GM18499 (cell line): ENCODE results near the gene PKD1.
A peak's percentile ranks its signal among the peaks of the same experiment; 100 is the strongest.

Source experiments
- ATAC-seq: cut with Tn5 transposase; IDR thresholded peaks from one replicate; pipeline ENCODE4 v1.9.1; 2021; ENCODE audit warnings: moderate number of reproducible peaks; ENCODE audit not compliant: insufficient read depth, unreplicated experiment

The PKD1 gene

DNA sequence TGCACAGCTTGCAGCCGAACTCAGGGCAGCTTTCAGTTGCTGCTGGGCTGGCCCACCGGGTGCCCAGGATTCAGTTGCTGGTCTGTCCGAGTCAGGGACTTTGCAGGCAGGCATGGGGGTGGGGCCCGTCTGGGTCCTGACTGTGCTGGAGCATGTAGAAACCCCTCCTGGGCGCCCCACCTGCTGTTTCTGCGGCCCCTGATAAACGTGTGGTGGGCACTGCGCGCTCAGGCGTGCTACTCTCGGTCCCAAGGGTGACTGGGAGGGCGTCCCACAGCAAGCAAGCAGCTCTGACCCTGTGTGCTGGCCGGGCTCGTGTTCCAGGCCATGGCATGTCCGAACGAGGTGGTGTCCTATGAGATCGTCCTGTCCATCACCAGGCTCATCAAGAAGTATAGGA lies 75.4 kb downstream of the PKD1 start:
- no peak for ATAC-seq

DNA sequence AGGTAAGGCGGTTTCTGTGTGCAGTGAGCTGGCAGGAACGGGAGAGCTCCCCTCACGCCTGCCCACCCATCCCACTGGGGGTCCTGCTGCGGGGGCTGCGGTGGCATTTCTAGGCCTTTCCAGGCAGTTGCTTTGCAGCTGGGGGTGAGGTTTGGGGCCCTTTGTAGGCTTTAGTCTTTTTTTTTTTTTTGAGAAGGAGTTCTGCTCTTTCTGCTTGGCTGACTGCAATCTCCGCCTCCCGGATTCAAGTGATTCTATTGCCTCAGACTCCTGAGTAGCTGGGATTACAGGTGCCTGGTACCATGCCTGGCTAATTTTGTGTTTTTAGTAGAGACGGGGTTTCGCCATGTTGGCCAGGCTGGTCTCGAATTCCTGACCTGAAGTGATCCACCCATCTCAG lies 76.8 kb downstream of the PKD1 start:
- no peak for ATAC-seq

DNA sequence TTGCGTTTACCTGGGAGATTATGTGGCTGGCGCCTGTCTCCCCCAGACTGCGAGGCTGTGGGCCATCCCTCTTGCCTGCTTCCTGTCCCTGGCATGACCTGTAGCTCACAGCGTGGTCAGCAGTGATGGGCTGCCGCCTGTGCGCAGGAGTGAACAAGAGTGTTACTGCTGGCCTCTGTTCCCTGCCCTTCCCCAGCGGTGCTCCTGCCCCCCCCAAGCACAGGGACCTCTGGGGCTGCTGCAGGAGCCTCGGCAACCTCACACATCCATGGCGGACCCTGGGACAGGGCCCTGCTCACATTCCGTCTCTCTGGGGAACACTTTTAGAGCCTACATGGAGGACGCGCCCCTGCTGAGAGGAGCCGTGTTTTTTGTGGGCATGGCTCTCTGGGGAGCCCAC lies 77.3 kb downstream of the PKD1 start:
- no peak for ATAC-seq

DNA sequence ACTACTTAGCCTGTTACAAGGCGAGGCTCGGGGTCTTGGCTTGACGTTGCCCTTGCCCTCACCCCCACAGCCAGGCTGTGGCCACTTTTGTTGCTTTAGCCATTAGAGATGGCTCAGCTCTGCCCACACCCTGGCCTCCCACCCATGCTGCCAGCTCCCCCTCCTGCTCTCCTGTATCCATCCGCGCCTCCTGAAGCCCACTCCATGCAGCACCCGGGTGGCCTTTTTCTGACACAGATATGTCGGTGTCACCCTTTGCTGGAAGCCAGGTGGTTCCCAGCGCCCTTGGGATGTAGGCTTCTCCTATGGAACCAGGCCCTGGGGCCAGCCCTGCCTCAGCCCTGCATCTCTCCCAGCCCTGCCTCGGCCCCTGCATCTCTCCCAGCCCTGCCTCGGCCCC lies 78.3 kb downstream of the PKD1 start:
- ATAC-seq: no peak

DNA sequence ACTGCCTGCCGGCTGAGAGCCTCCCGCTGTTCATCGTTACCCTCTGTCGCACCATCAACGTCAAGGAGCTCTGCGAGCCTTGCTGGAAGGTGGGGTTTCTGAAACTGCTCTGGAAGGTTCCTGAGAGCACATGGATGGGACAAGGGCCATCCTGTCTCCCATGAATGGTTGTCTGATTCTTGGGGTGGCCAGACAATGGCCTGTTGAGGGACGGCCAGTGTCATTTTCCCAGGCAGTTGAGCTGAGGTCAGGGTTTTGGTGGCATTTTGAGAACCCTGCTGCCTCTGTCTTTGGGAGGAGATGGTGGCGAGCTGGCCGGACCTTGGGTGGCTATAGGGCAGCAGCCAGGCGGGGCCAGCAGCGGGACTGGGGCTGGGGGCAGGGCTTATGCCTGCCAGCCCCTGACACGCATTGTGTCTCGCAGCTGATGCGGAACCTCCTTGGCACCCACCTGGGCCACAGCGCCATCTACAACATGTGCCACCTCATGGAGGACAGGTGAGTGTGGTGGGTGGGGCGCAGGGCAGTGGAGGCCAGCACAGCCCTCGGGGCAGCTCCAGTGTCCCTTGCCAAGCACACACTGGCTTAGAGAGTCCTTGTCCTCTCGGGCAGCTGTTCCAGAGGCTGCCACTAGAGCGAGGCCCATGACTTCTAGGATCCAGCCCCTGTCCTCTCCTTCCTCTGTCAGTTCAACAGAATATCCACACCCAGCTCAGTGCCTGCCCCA lies 78.9 kb downstream of the PKD1 start:
- no peak for ATAC-seq

DNA sequence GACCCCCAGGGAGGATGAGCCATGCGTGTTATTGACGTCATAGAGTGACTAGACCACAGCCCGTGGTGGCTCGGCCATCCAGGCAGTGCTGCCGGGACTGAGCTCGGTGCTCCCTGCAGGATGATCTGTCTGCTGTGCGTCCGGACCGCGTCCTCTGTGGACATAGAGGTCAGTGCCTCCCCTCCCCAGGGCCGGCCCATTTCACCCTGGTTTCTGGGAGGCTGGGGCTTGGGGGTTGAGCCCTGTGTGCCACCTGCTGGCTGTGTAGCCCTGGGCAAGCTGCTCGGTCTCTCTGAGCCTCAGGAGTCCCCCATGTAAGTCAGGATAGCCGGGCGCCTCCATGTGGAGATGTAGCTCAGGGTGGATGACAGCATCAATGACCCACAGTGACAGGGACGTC lies 79.6 kb downstream of the PKD1 start:
- ATAC-seq: no peak

DNA sequence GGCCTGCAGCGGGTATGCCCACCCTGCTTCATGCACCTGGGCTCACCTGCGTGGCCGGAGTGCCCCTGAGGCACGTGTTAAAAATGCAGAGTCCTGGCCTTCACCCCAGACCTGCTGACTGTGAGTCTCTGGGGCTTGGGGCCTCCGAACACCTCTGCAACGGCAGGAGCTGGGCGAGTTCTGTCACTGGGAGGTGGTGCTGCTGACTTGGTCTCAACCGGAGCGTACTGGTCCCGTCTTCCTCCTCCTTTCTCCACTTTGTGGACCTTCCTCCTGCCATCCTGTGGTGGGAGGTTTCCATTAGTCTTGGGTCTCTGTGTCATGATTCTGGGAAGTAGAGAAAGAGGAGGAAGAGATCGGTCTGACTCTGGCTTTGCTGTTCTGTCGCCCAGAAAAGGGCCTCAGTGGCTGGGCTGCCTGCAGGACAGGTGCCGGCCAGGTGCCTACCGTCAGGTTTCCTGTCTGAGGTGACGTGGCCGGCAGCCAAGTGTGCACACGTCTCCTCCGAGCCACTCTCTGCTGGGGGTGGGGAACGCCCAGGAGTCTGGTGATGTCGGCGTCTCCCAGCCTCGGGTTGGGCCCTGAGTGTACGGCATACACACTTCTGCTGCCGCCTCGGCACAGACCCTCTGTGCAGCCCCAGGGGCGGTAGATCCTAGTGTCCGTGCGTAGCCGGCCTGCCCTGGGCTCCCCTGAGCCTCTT lies 81.0 kb downstream of the PKD1 start:
- no peak for ATAC-seq

DNA sequence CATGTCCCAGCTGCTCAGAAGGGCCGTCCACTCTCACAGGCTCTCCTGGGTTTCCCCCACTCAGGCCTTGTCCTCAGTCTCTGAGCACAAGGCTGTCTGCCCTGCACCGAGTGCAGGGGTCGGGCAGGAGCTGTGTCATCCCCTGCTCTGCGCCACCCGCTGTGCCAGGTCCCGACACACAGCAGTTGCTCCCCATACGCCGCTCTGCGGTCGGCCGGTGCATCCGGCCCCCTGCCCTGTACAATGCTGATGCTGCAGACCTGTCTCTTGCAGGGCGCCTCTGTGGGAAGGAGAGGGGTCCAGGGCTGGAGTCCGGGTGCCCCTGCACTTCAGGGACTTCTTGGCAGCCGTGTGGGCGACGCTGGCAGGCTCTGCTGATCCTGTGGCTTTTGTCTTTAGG lies 81.8 kb downstream of the PKD1 start:
- no peak for ATAC-seq

DNA sequence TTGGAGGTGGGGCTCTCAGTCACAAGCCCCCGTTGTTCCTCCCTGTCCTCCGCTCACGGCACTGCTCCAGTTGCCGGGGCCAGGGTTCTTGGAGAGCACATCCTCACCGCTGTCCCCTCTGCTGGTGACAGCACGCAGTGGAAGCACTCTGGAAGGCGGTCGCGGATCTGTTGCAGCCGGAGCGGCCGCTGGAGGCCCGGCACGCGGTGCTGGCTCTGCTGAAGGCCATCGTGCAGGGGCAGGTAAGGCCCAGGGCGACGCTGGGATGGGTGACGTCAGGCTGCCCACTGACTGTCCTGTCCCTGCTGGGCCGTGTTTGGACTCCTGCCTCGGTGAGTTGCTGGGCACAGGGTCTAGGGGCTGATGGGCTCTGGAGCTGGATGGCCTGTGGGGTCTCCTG lies 82.5 kb downstream of the PKD1 start:
- ATAC-seq: no peak

DNA sequence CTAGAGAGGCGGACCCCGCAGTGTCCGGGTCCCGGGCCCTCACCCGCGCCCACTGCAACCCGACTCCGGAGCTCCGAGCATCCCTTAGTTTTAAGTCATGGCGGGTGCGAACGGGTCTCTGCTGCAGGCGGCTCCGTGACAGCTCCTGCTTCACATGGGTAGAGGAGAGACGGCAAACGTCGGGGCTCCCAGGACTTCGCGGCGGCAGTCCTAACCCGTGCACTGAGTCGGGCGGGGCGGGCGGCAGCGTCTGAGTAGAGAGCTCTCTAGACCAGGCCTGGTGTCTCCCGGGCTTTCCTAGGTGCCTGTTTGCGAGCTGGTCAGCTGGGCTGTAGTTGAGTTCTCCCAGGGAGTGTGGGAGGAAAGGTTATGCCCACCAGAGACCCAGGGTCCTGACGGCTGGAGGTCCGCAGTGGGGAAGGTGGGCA lies 87.6 kb downstream of the PKD1 start:
- ATAC-seq: no peak

DNA sequence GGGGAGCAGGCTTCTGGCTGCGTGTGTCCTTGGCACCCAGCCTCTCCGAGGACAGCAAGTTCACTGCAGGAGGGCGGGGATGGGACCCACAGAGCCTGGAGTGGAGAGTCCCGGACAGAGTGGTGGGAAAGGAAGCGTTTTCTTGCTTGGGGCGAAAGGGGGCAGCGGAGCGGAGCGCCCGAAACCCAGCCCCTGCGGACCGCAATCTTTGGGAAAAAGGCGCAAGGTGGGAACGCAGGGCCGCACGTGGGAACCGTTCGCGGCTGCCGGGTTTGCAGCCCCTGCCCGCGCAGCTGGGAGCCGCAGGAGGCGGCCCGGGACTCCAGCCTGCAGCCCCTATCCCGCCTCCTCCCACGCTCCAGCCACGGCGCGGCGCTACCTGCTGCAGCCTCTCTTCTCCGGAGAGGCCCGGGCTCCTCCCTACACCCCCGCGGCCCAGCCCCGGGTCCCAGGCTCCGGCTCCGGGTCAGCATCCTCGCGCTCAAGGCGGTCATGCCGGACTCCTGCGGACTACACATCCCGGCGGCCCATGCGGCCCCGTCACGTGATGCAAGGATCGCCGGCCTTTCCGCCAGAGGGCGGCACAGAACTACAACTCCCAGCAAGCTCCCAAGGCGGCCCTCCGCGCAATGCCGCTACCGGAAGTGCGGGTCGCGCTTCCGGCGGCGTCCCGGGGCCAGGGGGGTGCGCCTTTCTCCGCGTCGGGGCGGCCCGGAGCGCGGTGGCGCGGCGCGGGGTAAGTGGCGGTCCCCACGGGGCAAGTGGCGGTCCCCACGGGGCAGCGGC lies 88.2 kb downstream of the PKD1 start, which contains the start of the genes NTHL1 and TSC2:
TSS of gene NTHL1 (minus strand) at position 505 of the 786 bp plus-strand sequence. CDS start at position 494, 11 bp downstream.
TSS of gene TSC2 (plus strand) at position 656 of the 786 bp plus-strand sequence. CDS start 631 bp downstream, outside the sequence.
- ATAC-seq: peak; percentile 80

DNA sequence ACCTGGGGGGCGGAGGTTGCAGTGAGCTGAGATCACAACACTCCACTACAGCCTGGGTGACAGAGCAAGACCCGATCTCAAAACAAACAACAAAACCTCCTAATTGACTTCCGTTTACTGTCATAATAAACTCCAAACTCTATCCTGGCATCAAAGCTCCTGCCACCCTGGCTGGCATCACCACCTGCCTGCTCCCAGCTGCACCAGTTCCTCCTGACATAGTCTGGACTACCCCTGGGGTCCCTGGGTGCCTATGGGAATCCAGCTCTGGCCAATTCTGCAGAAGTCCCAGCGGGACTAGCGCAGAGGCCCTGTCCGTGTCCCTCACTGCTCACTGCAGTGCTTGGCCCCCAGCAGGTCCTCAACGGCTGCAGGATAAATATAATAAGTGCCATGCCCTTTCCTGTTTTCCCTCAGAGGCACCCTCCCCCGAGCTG lies 88.8 kb downstream of the PKD1 start:
- no peak for ATAC-seq

DNA sequence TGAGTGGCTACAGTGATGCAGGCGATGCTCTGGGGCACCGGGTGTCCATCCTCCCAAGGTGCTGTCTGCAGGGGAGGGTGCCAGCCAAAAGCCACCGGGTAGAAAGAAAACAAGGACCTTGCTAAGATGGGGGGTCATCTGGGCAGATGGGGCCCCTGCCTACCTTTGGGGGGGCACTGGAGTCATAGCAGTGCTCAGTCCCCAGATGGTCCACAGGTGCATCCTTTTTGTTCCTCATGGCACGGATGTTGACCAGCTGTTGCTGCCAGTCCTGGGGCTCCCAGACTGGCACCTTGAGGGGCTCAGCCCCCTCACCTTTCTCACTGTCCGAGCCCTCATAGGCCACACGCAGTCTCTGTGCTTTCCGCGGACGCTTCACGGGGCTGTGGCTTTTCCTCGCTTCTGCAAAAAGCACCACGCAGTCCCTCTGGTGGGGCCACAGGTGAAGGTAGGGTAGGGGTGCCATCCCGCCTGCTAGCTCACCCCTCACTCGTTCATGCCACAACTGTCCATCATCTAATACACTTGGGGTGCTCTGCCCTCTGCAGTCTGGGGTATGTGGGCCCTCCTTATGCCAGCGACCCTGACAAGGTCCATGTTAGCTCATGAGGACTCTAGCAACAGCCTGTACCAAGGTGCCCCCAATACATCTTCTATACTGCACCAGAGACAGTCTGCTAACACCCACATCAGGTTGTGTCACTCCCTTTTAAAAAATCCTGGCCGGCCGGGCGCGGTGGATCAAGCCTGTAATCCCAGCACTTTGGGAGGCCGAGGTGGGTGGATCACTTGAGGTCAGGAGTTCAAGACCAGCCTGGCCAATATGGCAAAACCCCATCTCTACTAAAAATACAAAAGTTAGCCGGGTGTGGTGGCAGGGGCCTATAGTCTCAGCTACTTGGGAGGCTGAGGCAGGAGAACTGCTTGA lies 89.5 kb downstream of the PKD1 start:
- no peak for ATAC-seq

DNA sequence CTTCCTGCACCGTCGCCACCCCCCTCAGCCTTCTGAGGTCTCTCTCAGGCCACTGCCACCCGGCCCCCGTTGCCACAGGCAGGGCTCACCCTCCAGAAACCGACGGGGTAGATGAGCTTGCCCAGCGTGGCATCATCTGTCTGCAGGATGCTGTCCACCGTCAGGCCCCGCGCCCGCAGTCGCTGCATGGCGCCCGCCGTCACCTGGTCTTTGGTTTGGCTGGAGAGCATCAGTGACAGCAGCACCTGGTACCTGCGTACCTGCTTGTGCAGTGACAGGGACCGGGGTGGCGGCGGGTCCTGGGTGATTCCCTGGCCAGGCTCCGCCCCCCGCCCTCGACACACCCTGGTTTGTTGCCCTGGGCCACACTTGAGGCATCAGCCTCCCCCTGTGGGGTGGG lies 91.2 kb downstream of the PKD1 start:
- ATAC-seq: no peak

DNA sequence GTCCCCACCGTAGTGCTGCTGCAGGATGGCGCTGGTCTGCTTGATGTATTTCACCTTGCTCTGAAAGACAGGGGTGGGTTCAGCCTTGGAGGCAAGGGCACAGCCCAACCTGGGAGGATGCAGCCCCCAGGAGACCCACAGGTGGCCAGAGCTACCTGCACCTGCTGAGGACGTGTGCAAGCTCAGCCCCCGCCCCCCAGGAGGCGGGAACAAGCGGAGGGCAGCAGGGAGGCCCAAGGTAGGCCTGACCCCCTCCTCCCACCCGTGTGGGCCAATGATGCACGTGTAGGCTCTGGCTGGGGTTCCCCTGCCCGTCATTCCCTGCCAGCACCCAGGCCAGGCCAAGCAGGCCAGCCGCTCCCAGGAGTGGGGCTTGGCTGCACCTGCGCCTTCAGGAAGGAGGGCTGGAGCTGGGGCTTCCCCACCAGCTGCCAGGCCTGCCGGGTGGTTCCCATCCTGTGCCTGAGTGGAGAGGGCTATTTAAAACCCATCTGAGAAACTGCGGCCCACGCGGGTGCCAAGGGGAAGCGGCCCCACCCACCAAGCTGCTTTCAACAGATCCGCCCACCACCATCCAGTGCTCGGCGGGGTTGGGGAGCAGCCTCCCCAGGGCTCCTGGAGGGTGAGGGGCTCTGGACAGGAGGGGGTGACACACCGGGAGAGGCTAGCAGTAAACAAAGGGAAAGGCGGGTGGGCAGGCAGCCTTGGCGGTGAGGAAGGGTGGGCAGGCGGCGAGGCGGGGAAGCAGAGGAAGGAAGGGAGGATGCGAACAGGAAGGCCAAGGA lies 91.8 kb downstream of the PKD1 start:
- no peak for ATAC-seq

DNA sequence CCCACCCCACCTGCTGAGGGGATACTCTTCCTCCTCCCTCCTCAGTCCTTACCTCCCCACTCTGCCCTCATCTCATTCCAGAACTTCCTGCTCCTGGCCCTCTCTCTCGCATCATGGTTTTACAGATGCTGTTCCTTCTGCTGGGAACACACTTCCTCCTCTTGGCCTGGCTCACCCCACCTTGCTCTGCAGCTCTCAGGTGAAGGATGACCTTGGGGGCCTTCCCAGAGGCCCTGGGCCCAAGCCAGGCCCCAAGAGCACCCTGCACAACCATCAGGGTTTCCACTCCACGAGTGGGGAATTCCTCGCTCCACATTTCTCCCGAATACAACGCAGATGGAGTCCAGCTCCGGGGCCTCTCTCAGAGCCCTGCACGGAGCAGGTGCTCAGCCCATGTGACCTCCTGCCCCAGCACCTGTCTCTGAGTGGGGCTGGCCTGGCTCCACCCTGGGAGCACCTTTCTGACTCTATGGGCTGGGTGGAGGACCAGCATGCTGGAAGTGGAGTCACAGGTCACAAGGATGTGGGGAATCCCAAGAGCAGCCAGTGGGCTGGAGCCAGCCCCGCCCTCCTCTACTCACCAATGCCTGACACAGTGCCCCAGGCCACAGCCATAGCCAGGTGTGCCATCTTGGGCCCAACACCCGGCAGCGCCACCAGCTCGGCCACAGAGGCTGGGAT lies 92.6 kb downstream of the PKD1 start:
- no peak for ATAC-seq

DNA sequence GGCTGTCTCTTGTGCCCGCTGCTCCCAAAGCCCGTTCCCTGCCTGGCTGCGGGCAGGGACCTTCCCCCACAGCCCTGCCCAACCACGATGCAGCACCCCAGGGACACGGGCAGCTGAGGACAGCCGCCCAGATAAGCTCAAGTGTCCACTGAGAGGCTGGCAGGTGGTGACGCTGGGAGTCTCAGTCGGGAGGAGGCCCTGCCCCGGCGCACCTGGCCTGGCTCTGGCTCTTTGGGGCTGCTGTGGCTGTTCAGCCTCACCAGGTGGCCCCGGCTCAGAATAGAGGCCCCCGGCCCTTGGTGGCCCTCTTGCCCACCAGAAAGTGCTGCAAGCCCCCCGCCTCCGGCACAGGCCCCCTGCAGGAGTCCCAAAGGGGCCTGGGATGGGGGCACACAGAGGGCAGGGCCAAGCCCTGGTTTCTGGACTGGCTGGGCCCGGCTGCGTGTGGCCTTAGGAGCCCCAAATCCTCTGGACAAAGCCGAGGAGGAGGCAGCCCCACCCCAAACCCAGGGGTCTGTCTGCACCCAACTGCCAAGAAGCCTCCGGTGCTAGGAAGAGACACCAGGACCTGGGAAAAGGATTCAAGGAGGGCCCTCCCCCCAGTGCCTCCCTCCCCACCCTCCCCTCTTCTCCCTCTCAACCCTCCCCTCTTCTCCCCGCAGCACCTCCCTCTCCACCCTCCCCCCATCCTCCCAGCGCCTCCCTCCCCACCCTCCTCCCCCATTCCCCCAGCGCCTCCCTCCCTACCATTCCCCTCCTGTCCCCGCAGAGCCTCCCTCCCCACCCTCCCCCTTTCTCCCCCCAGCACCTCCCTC lies 93.3 kb downstream of the PKD1 start:
- no peak for ATAC-seq
